ENCODE results near the gene LDLRAD4.

LDLRAD4 gene

DNA sequence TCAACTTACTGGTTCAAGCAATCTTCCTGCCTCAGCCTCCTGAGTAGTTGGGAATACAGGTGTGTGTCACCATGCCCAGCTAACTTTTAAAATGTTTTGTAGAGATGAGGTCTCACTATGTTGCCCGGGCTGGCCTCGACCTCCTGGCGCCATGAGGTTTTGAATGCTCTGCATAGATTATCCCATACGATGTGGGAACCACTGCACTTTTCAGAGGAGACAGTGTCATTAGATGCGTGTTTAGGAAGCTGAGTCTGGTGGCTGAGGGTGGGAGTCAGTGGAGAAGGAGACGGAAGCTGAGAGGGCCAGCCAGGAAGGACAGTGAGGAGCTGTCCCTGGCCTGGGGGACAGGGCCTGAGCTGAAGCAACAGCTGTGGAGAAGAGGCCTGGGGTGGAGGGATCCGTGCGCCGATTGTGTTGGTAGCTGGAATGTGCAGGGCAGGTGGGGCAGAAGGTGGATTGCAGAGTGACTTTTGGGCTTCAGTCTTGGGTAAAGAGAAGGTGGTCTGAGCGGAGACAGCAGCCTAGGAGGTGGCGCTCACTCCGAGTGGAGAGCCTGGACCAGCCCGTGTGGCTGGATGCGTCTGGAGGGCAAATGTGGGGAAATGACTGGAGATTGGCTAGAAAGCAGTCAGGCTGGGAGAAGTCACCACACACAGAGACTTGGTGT, 68.0 kb downstream of the LDLRAD4 start:
- no peak for DNase-seq (ENCODE audit: low read depth)

DNA sequence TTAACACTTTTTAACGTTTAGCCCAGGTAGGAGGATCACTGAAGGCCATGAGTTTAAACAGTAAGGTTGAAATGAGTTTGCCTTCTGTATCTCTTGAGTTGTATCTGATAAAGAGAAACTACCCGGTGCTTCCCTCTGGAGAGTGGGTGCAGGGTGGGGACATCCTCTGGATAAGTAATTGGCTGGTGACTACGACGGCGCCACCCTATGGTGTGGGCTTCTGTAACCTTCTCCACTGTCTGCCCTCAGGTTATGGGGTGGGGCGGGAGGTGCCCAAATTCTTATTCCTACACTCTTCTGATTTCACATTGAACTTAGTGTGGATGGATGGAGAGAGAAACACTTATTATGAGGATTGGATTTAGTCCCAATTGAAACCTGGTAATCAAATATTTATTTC, 68.8 kb downstream of the LDLRAD4 start:
- DNase-seq (ENCODE audit: low read depth) = no peak

DNA sequence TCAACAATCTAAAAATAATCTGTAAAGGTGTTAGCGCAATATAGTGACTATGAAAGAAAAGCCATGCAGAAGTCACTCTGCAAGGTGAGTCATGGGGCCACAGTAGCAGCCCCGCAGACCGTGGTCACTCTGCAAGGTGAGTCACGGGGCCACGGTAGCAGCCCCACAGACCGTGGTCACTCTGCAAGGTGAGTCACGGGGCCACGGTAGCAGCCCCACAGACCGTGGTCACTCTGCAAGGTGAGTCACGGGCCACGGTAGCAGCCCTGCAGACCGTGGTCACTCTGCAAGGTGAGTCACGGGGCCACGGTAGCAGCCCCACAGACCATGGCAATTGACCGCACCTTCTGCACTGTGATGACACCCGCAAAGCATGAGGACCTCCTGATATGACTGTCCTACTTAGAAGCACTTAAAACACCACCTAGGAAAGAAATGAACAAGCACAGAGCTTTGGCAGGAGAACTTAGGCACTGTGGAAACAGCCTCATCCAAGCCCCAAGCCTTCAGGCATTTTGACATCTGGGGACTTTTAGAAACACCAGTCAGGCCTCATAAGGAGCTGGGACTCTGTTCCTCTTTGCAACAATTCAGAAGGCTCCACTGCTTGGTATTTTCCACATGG, 70.1 kb downstream of the LDLRAD4 start:
- DNase-seq (ENCODE audit: low read depth) = no peak

DNA sequence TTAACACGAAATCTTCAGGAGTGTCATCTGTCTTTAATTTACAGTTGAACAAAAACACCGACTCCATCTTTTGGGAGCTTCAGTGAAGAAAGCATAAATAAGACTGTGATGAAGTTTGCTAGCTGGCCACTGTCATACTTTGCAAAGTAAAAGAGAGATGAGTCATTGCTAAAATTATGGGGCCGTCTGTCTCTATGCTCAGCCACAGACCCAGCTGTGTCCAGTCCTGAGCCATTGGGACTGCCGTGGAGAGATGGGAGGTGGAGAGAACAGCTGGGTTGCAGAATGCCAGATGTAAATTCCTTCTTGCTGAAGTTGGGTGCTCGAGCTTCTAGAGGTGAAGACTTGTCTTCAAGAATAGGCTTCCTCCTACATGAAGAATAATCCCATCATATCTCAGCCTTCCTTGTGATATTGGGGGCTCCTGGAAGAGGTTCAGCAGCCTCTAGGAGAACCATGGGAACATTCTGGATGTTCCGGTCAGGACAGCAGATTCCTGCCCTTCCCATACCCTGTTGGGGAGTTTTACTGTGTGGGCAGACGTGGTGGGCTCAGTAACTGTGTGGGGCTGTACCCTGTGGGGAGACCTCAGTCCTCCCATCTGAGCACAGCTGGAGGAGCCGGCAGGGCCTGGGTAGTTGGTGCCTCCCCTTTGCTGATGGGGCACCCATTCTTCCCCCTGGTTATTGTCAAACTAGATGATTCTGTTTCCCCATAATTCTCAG, 71.1 kb downstream of the LDLRAD4 start:
- no peak for DNase-seq (ENCODE audit: low read depth)

DNA sequence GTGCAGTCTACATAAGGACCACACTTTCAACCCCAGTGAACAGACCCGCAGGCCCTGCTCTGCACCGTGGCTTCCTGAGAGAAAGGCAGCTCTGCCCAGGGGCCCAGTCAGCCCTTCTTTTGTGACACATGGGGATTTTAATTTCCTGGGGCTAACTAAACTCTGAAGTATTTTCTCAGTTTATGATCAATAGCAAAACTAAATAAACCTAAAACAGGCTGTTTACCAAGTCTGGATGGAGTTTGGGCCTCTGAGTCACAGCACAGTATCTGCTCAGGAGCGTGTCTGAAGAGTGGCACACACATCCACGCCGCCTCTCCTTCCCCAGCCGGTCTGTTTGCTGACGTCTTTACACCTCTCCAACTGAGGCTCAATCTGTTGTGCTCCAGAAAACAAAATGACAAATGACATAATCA, 72.3 kb downstream of the LDLRAD4 start:
- DNase-seq (ENCODE audit: low read depth) = no peak

DNA sequence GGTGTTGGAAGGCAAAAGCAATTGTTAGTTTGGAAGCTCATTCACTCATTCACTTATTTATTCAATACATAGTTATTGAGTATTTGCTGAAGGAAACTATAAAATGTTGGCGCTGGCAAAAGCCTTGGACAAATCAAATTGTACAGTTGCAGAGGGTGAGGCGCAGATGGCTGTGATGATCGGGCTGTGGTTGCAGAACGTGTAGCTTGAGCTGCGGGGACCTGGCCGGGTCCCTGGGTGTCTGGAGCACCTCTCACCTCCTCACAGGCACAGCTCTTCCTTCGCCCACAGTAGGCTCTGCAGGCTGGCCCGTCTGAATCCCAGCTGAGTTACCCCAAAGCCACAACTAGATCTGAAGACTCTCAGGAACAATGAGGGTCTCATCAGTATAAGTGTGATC, 72.7 kb downstream of the LDLRAD4 start:
- DNase-seq (ENCODE audit: low read depth) = no peak

DNA sequence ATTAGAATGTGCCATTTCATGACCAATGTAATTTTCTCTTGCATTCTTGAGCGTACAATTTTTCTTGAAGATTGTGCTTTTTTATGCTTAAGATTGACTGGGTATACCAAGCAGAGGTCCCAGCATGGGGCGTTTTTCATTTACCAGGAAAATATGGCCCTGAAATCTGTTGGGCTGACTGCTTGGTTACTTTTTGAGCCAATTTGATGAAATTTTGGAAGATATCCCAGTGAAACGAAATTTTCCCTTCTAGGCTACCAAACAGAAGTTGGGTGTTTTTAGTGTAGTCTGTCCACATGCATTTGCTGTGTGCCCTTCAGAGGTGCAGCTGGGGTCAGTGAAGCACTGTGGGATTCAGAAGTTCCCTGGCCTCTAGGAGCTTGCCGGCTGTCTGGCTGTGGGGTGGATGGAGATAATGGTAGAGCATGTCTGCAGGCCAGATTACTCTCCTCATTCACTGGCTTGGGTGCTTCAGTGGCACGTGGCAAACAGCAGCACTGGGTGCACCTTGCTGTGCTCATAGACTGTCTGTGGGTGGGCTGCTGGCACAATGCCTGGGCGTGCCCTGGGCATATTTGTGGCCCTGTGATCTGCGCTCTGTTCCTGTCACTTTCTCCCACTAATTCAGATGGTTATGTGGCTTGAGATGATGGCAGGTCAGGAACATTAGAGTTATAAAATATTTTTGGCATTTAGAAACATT, 73.3 kb downstream of the LDLRAD4 start:
- DNase-seq (ENCODE audit: low read depth) = no peak

DNA sequence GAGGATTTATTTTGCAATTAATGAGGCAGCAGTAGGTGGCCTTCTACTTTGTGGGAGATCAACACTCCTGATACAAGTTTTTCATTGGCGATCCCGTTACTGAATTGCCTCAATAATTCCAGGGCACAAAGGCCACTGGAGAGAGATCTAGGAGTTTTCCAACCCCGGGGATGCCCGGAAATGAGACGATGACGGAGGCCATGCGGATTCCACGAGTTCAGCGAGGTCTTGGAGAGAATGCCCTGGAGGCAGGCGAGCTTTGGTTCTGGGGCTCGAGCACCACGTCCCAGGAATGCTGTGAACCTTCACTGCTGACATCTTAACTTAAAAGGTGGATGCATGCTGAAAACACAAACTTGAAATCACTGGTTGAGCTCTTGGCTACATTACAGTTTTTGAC, 74.2 kb downstream of the LDLRAD4 start:
- DNase-seq (ENCODE audit: low read depth) = no peak

DNA sequence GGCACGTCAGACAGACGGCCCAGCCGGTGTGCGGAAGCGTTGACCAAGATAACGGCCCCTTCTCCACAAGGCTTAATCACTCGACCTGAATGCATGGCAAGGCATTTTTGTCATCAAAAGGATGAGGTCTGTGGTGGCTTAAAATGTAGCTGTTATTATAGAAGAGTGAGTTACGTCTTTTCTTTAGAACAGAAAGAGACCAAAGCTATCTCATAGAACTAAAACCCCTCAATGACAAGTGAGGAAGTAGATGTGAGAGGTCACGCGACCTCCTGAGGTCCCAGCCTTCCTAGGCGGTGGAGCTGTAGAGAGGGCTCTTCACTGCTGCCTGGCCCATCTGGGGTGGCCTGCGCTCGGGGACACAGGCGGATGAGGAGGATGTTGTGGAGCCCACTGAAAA, 75.7 kb downstream of the LDLRAD4 start:
- DNase-seq (ENCODE audit: low read depth) = no peak

DNA sequence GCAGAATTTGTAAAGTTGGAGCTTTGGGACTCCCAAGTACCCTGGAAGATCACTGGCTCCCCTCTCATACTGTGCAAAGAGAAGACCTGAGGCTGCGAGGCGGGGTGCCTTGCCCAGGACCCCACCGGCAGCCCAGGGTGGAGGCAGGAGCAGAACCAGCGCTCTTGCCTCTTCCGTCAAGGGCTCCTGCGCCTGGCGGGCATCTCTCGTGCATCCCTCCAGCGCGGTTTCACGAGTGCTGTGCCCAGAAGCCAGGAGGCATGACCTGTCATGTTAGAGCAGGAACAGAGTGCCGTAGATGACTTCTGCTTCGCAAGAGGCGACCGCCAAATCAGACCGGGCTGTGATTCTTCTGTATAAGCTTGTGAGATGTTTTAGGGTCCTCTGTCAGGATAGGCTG, 77.3 kb downstream of the LDLRAD4 start:
- no peak for DNase-seq (ENCODE audit: low read depth)

DNA sequence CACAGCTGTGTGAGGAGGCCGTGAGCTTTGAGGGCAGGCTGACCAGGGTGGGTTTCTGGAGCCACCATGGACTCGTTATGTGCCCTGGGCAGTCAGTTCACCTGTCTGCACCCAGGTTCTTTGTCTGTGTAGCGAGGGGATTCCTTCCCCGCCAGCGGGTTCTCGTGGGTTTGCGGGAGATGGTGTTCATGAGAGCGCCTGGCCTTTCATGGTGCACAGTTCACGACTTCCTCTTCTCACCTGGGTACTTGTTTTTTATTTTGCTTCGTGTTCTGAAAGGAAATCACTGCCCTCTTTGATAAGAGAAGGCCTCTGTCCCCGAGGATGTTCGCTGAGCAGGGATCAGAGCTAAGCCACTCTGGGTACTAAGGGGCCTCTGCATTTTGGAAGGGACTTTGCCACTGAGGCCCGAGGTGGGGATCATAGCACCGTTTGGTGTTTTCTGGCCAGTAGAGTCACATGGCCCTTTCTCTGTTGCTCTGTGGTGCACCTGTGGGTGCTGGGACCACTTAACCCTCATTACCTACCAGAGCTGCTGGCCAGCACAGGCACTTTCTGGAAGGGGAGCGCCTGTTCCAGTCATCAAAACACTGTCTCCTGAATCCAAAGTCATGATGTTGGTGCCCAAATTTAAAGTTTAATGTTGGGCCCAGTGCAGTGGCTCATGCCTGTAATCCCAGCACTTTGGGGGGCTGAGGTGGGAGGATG, 78.5 kb downstream of the LDLRAD4 start:
- no peak for DNase-seq (ENCODE audit: low read depth)

DNA sequence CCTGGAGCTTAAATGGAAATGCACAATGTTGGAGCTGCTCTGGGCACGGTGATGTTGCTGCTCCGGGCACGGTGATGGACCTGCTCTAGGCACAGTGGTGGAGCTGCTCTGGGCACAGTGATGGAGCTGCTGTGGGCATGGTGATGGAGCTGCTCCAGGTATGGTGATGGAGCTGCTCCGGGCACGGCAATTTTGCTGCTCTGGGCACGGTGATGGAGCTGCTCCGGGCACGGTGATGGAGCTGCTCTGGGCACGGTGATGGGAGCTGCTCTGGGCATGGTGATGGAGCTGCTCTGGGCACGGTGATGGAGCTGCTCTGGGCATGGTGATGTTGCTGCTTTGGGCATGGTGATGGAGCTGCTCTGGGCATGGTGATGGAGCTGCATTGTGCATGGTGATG, 79.7 kb downstream of the LDLRAD4 start:
- no peak for DNase-seq (ENCODE audit: low read depth)

DNA sequence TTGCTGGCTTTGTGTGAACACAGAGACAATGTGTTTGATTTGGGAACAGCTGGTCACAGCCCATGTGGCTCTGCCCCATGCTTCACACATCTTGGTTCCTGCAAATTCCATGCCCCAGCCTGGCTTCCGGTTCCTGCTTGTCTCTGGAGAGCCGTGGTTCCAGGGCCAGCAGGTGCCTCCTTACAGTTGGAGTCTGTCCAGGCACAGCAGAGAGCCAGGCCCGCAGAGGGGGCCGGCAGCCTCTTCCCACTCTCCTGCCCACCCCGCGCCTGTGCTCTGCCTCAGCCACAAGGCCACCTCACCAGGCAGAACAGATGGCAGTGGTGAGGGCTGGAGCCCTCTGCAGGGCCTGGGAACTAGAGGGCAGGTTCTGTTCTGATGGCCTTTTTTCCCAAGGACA, 81.5 kb downstream of the LDLRAD4 start:
- no peak for DNase-seq (ENCODE audit: low read depth)

DNA sequence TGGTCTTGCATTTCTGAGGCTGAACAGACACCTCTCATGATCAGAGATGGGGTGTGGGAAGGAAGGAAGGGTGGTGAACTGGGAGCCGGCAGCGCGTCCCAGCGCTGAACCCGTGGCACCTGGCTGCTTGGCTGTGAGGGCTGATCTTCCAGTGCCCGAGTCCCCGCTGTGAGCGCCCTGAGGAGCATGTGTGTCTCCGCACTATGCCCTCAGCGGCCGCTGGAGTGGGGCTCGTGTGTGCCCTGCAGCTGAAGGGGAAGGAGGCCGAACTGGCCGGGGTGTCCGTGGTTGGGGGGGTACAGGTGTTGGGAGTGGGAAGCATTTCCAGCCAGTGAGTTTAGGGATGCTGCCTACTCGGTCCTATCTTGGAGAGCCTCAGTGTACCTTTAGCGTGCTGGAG, 82.2 kb downstream of the LDLRAD4 start:
- DNase-seq (ENCODE audit: low read depth) = no peak

DNA sequence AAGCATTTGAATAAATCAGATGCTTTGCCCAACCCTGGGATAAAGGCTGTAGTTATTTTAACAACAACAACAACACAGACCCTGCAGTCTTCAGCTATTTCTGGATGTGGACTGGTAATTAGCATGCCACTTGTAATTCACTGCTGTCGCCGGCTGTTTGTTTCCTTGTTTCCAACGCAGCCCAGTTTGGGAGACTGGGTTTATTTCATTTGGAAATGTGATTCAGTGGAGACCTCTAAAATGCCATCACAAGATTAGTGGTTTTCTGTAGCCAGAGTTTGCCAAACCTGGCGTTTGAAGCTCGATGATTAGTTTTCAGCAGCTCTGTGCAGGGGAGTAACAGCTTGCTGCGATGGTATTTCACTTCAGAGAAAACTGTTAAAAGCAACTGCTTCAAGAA, 83.5 kb downstream of the LDLRAD4 start:
- DNase-seq (ENCODE audit: low read depth) = no peak

DNA sequence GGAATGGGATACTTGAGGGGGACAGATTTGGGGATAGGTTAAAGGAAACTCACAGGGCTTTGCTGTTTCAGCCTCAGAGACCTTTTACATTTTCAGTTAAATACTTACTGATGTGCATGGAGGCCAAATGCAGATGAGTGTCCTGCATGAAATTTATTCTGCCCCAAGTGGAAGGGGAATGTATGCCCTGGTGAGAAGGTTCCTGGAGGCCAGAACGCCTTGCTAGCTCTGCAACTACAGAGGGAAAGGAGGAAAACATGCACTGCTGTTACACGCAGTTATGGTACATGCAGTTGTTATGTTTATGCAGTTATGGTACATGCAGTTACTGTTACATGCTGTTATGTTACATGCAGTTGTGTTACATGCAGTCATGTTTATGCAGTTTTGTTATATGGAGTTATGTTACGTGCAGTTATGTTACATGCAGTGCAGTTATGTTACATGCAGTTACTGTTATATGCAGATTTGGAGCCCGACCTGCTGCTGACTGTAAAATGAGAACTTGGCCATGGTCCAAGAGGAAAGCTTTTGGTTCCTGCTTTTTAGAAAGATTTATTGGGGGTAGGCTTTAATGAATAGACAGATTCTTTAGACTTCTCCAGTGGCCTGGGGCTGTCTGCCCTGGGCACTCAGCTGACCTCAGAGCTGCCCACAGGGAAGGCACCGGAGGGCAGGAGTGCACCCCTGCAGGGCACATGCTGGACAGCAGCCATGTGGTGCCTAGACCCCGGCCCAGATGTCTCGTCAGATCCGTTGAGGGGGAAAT, 84.1 kb downstream of the LDLRAD4 start:
- DNase-seq (ENCODE audit: low read depth) = no peak

DNA sequence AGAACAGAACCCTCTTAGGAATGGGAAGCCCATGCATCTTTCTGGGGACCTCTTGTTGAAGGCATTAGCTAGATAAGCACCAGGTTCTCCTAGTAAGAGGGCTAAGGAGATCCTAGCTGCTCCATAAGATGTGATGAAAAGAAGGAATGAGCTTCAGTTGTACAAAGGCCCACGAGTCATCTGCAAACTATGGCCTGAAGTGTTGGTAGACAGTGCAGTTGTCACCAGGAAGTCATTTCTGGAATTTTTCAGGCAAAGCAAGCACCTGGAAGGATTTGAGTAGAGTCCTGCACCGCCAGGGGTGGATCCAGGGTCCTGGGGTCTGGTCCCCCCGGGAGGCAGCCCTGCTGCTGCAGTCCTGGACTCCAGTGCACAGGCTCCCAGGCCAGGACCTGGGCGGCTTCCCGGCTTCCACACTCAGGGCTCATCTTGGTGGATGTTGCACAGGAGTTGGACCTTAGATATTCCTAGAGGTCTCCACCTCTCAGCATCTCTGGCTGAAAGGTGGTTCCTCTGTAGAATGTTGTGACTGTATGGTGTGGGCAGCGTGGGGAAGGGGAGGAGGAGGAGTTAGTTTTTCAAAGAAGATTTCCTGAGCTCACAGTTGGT, 85.3 kb downstream of the LDLRAD4 start:
- DNase-seq (ENCODE audit: low read depth) = no peak

DNA sequence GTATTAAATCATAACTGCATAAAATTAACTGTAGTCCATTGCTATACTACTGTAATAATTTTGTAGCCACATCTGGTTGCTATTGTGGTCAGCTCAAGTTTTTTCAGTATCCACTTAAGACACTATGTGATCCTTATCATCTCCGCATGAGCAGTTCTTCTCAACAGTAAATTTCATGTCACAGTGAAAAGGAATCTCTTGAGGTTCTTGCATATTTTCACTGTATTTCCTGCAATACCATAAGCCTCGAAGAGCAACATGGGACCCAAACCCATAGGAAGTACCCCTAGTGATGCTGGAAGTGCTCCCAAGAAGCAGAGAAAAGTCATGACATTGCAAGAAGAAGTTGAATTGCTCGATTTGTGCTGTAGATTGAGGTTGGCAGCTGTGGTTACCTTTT, 86.7 kb downstream of the LDLRAD4 start:
- no peak for DNase-seq (ENCODE audit: low read depth)

DNA sequence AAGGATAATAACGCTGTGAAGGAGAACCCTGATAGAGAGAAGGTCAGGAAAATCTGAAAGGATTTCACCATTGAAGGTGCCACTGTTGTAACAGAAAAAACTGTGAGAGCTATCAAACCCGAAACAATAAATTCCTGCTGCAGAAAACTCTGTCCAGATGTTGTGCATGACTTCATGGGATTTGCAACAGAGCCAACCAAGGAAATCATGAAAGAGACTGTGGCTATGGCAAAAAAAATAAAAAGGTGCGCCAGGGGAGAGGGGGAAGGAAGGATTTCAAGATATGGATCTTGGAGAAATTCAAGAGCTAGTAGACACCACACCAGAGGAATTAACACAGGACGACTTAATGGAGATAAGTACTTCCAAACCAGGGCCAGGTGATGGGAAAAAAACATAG, 88.0 kb downstream of the LDLRAD4 start:
- no peak for DNase-seq (ENCODE audit: low read depth)

DNA sequence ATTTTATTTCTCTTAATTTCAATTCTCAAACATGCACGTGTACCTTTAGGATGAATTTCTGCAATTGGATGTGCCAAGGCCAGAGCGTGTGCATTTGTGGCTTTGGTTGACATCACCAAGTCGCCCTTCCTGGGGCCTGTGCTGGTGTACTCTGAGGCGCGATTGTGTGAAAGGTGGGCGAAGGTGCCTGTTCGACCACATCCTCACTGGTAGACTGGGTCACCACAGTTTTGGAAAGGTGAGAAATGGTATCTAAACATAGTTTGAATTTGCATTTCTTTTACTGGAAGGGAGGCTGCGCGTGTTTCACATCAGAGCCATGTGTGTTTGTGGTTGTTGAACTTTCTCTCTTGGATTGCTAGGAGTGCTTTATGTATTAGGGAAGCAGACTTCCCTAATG, 89.8 kb downstream of the LDLRAD4 start:
- DNase-seq (ENCODE audit: low read depth) = no peak

Measured in activated T-helper 1 cell treated with Interleukin-2 at 50 U/mL for 16 hours (primary cell).